GM21529 (cell line): Measurements from ENCODE around the gene TMEM175.

Experiments used
- ATAC-seq: cut with Tn5 transposase; IDR thresholded peaks from one replicate; pipeline ENCODE4 v1.9.1; 2021; ENCODE audit not compliant: unreplicated experiment

TMEM175 gene

GRCh38 chr4:931960-932712 is at the start of gene TMEM175, which contains the start of gene GAK:
Gene TMEM175 (plus strand): TSS chr4:932460. CDS start chr4:947740, 15,280 bp downstream.
Gene GAK (minus strand): TSS chr4:932316. CDS start chr4:932187, 129 bp downstream.
- ATAC-seq, result peak; percentile 89

GRCh38 chr4:882646-883045 is 49.6 kb upstream of the TMEM175 start:
- no peak for ATAC-seq

- ATAC-seq, result no peak
Measured at GRCh38 chr4:883377-884095, 48.7 kb upstream of the TMEM175 start.

GRCh38 chr4:884259-884658 is 48.0 kb upstream of the TMEM175 start:
- no peak for ATAC-seq

- no peak for ATAC-seq
Measured at GRCh38 chr4:884896-885295, 47.4 kb upstream of the TMEM175 start.

- no peak for ATAC-seq
Measured at GRCh38 chr4:885353-885752, 46.9 kb upstream of the TMEM175 start.

- ATAC-seq, result no peak
Measured at GRCh38 chr4:886244-886643, 46.0 kb upstream of the TMEM175 start.

GRCh38 chr4:887034-887763 is 45.1 kb upstream of the TMEM175 start:
- ATAC-seq, result no peak

- ATAC-seq, result no peak
Measured at GRCh38 chr4:888029-888428, 44.2 kb upstream of the TMEM175 start.

- no peak for ATAC-seq
Measured at GRCh38 chr4:889516-889915, 42.7 kb upstream of the TMEM175 start.

- ATAC-seq, result no peak
Measured at GRCh38 chr4:890036-890695, 42.1 kb upstream of the TMEM175 start.

- no peak for ATAC-seq
Measured at GRCh38 chr4:891747-892146, 40.5 kb upstream of the TMEM175 start.

- ATAC-seq, result no peak
Measured at GRCh38 chr4:892780-893179, 39.5 kb upstream of the TMEM175 start.

- no peak for ATAC-seq
Measured at GRCh38 chr4:893276-893994, 38.8 kb upstream of the TMEM175 start.

GRCh38 chr4:893995-894705 is 38.1 kb upstream of the TMEM175 start:
- no peak for ATAC-seq

- ATAC-seq, result no peak
Measured at GRCh38 chr4:895596-895995, 36.7 kb upstream of the TMEM175 start.

- no peak for ATAC-seq
Measured at GRCh38 chr4:896216-896615, 36.0 kb upstream of the TMEM175 start.

- ATAC-seq, result no peak
Measured at GRCh38 chr4:896630-897029, 35.6 kb upstream of the TMEM175 start.

- no peak for ATAC-seq
Measured at GRCh38 chr4:898123-898522, 34.1 kb upstream of the TMEM175 start.
